ENCODE results near the gene YAE1. TPM values are rescaled to one million over a fixed set of nuclear protein-coding genes. Genes with fewer than 3 reads are reported as not detected.

Gene YAE1
- total and polyA plus RNA-seq, 2 experiments from 2014 or later, result 29.6 to 36.3 TPM

DNA sequence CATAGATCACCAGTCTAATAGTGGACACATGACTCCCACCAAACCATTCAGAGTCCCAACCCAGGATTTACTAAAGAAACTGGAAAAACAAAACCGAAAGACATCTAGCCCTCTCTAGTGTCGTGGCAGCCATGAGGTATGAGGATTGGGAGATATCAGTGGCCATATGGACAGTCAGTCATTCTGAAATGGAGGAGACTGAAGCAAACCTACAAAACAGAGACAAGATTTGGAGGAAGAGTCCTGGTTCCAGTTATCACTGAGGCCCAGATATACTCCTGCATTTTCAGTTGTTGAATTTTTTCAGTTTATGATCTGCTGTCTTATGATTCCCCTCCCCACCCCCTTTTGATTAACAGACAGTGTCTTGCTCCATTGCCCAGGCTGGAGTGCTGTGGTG, 48.1 kb downstream of the YAE1 start:
- H3K9me3 ChIP-seq (ENCODE audit: low read depth), result no peaks in the 10 kb centered on the region
- 100% methylated on average over 2 of the region's 2 CpGs for whole genome bisulfite sequencing (ENCODE audit: low lambda C conversion rate, missing lambda C conversion rate)
- H3K4me2 ChIP-seq, result no peak overlapping the region
- H3K9me2 ChIP-seq (replicated peaks; ENCODE audit: insufficient read depth), result no peaks in the 10 kb centered on the region
- TF ChIP-seq CTCF (IDR thresholded peaks at IDR 0.05; ENCODE audit: poor library complexity), result no peak
- TF ChIP-seq EZH2phosphoT487 (IDR thresholded peaks at IDR 0.05; ENCODE audit: low read depth, severe bottlenecking, unreplicated experiment), result no peak
- TF ChIP-seq EZH2 (IDR thresholded peaks at IDR 0.05; ENCODE audit: borderline replicate concordance), result no peak
- H3K4me1 ChIP-seq (ENCODE audit: insufficient read depth), result peaks cover 5% of the 10 kb centered on the region
- H3K27ac ChIP-seq, result no peak overlapping the region
- H2AFZ ChIP-seq, result no peak overlapping the region
- H4K20me1 ChIP-seq (ENCODE audit: insufficient read depth, poor library complexity, severe bottlenecking), result no peaks in the 10 kb centered on the region
- no peak overlapping the region for H3K4me3 ChIP-seq
- DNase-seq (ENCODE audit: low spot score), result no peak
- H3K27me3 ChIP-seq, result no peaks in the 10 kb centered on the region
- H3K36me3 ChIP-seq (replicated peaks; ENCODE audit: insufficient read depth, low read depth), result no peaks in the 10 kb centered on the region
- H3K79me2 ChIP-seq, result no peaks in the 10 kb centered on the region

DNA sequence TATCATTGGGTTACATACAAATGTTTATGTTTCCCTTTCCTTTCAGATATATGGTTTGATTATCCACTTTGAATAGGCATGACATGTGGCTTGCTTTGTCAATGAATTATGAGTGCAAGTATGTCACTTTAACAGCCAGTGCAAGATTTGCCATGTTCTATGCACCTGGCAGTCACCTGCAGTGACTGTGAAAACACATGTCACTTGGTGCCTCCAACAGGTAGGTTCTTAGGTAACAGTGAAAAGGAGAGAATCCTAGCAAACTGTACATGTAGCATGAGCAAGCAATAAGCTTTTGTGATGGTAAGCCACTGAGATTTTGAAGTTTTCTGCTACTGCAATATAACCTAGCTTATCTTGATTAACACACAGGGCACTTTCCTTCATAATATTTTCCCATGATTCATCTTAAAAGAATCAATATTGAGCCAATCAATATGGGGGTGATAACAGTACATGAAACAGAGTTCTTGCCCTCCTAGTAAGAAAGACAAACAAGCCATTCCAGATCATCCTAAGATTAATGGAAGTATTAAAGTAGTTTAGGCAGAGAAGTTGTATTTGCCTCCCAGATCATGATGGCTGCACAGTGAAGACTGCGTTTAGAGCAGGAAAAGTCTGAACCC, 49.3 kb downstream of the YAE1 start:
- H3K27ac ChIP-seq, result peak overlapping the region; percentile 33
- H3K27me3 ChIP-seq, result no peaks in the 10 kb centered on the region
- TF ChIP-seq EZH2 (IDR thresholded peaks at IDR 0.05; ENCODE audit: borderline replicate concordance) (no peak), CTCF (IDR thresholded peaks at IDR 0.05; ENCODE audit: poor library complexity) (no peak), EZH2phosphoT487 (IDR thresholded peaks at IDR 0.05; ENCODE audit: low read depth, severe bottlenecking, unreplicated experiment) (no peak)
- no peak for DNase-seq (ENCODE audit: low spot score)
- WGBS (ENCODE audit: low lambda C conversion rate, missing lambda C conversion rate), result 64% methylated on average over 1 of the region's 1 CpG
- no peaks in the 10 kb centered on the region for H3K9me3 ChIP-seq (ENCODE audit: low read depth)
- peaks cover 5% of the 10 kb centered on the region for H3K4me1 ChIP-seq (ENCODE audit: insufficient read depth)
- no peak overlapping the region for H3K4me3 ChIP-seq
- no peak overlapping the region for H2AFZ ChIP-seq
- H3K36me3 ChIP-seq (replicated peaks; ENCODE audit: insufficient read depth, low read depth), result no peaks in the 10 kb centered on the region
- no peaks in the 10 kb centered on the region for H4K20me1 ChIP-seq (ENCODE audit: insufficient read depth, poor library complexity, severe bottlenecking)
- peak overlapping the region; percentile 8 for H3K4me2 ChIP-seq
- no peaks in the 10 kb centered on the region for H3K9me2 ChIP-seq (replicated peaks; ENCODE audit: insufficient read depth)
- no peaks in the 10 kb centered on the region for H3K79me2 ChIP-seq

DNA sequence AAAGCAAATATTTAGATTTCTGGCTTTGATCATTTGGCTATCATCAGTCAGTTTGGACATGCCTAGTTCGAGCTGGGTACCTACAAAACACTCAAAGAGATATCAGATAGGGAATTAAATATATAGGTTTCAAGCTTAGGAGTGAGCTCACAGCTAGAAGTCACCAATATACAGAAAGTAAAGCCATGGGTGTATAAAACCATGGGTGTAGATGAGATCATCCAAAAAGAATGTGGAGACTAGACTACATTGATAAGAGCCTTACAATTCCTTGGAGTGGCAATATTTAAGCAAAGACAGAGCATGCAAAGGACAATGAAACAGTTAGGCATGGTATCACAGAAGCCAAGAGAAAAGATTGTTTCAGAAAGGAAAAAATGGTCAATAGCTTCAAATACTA, 49.9 kb downstream of the YAE1 start:
- Histone ChIP-seq H3K4me2 (peak overlapping the region; percentile 8), H3K27me3 (no peaks in the 10 kb centered on the region), H2AFZ (no peak overlapping the region), H3K9me2 (replicated peaks; ENCODE audit: insufficient read depth) (no peaks in the 10 kb centered on the region), H3K36me3 (replicated peaks; ENCODE audit: insufficient read depth, low read depth) (no peaks in the 10 kb centered on the region), H3K9me3 (ENCODE audit: low read depth) (no peaks in the 10 kb centered on the region), H3K27ac (peak overlapping the region; percentile 33), H3K4me3 (no peak overlapping the region), H3K79me2 (no peaks in the 10 kb centered on the region), H3K4me1 (ENCODE audit: insufficient read depth) (peaks cover 5% of the 10 kb centered on the region), H4K20me1 (ENCODE audit: insufficient read depth, poor library complexity, severe bottlenecking) (no peaks in the 10 kb centered on the region)
- 40% methylated on average over 1 of the region's 1 CpG for WGBS (ENCODE audit: low lambda C conversion rate, missing lambda C conversion rate)
- TF ChIP-seq CTCF (IDR thresholded peaks at IDR 0.05; ENCODE audit: poor library complexity) (no peak), EZH2phosphoT487 (IDR thresholded peaks at IDR 0.05; ENCODE audit: low read depth, severe bottlenecking, unreplicated experiment) (no peak), EZH2 (IDR thresholded peaks at IDR 0.05; ENCODE audit: borderline replicate concordance) (no peak)
- DNase-seq (ENCODE audit: low spot score), result no peak
